IMR-90 (cell line): ENCODE data around the gene GABBR2.

Experiments used
- BHLHE40 ChIP-seq: fragments of 150-350 bp; IDR thresholded peaks from 2 replicates; pipeline ENCODE4 v1.6.1; 2016; ENCODE audit warnings: mild to moderate bottlenecking, low read depth, low read length
- CEBPB ChIP-seq: IDR thresholded peaks from 2 replicates; pipeline ENCODE4 v1.6.1; 2012; ENCODE audit warnings: low read depth, low read length, improper control_type of control experiment
- CHD1 ChIP-seq: IDR thresholded peaks from 2 replicates; pipeline ENCODE4 v1.6.1; 2012; ENCODE audit warnings: low read depth, low read length, improper control_type of control experiment
- CTCF ChIP-seq: conservative IDR thresholded peaks from 2 replicates; pipeline ENCODE4 v1.5.1; 2012; ENCODE audit warnings: mild to moderate bottlenecking, low read depth, low read length, improper control_type of control experiment
- ELK1 ChIP-seq: fragments of 150-350 bp; IDR thresholded peaks from 2 replicates; pipeline ENCODE4 v1.6.1; 2016; ENCODE audit warnings: low read depth, mild to moderate bottlenecking, low read length, moderate library complexity, borderline replicate concordance
- FOS ChIP-seq: fragments of 150-350 bp; IDR thresholded peaks from 2 replicates; pipeline ENCODE4 v1.6.1; 2016; ENCODE audit warnings: low read depth, low read length
- MAFK ChIP-seq: IDR thresholded peaks from 2 replicates; pipeline ENCODE4 v1.6.1; 2012; ENCODE audit warnings: low read depth, low read length, improper control_type of control experiment
- MAZ ChIP-seq: IDR thresholded peaks from 2 replicates; pipeline ENCODE4 v1.6.1; 2012; ENCODE audit warnings: low read depth, mild to moderate bottlenecking, low read length, improper control_type of control experiment, moderate library complexity, borderline replicate concordance
- MXI1 ChIP-seq: IDR thresholded peaks from 2 replicates; pipeline ENCODE4 v1.6.1; 2012; ENCODE audit warnings: low read depth, mild to moderate bottlenecking, low read length, moderate library complexity, borderline replicate concordance
- POLR2A ChIP-seq: IDR thresholded peaks from 2 replicates; pipeline ENCODE4 v1.6.1; 2012; ENCODE audit warnings: mild to moderate bottlenecking, low read depth, low read length
- RAD21 ChIP-seq: IDR thresholded peaks from 2 replicates; pipeline ENCODE4 v1.6.1; 2012; ENCODE audit warnings: low read length, improper control_type of control experiment
- RCOR1 ChIP-seq: IDR thresholded peaks from 2 replicates; pipeline ENCODE4 v1.6.1; 2012; ENCODE audit warnings: mild to moderate bottlenecking, low read length, improper control_type of control experiment; ENCODE audit not compliant: insufficient replicate concordance
- RFX5 ChIP-seq: IDR thresholded peaks from 2 replicates; pipeline ENCODE4 v1.8.0; 2012; ENCODE audit warnings: low read depth, mild to moderate bottlenecking, low read length, moderate library complexity
- USF2 ChIP-seq: fragments of 150-350 bp; IDR thresholded peaks from 2 replicates; pipeline ENCODE4 v1.6.1; 2017; ENCODE audit warnings: mild to moderate bottlenecking, antibody characterized with exemption, low read length, low read depth

- TF ChIP-seq MXI1, result no peak
- no peak for TF ChIP-seq CTCF
- no peak for TF ChIP-seq RCOR1
- TF ChIP-seq CEBPB, result no peak
- TF ChIP-seq BHLHE40, result no peak
- no peak for TF ChIP-seq POLR2A
- no peak for TF ChIP-seq MAZ
- no peak for TF ChIP-seq ELK1
- no peak for TF ChIP-seq FOS
- TF ChIP-seq MAFK, result no peak
- no peak for TF ChIP-seq USF2
- TF ChIP-seq RAD21, result no peak
- TF ChIP-seq RFX5, result no peak
- no peak for TF ChIP-seq CHD1
Measured at GRCh38 chr9:98673681-98674080, 35.1 kb downstream of the GABBR2 start.
